BJ (cell line): ENCODE measurements around the gene SYNE2. TPM values are rescaled to one million over a fixed set of nuclear protein-coding genes. Genes with fewer than 3 reads are reported as not detected.

Experiments used
- CTCF ChIA-PET: fragments of 350-600 bp; formaldehyde crosslinking; extraction: SDS; loops from one replicate; lab custom pipeline; 2021; ENCODE audit warnings: antibody characterized with exemption, inconsistent platforms; lab: Yijun Ruan, JAX
- POLR2A ChIA-PET: fragments of 300-600 bp; sonication (Branson Sonifier 250); formaldehyde crosslinking; extraction: SDS; loops from one replicate; lab custom pipeline; 2021; ENCODE audit warnings: antibody characterized with exemption; lab: Charles Lee
- DNase-seq: peaks from one replicate; pipeline ENCODE4 v3.0.0-alpha.2; 2011; ENCODE audit warnings: low read depth
- H3K27me3 ChIP-seq: 2 replicates; pipeline ENCODE4 v1.6.0; 2011; ENCODE audit warnings: low read length; ENCODE audit not compliant: control insufficient read depth, insufficient read depth
- H3K36me3 ChIP-seq: 2 replicates; pipeline ENCODE4 v1.5.1; 2011; ENCODE audit warnings: low read length; ENCODE audit not compliant: control insufficient read depth, insufficient read depth
- H3K4me3 ChIP-seq: 2 replicates; pipeline ENCODE4 v1.5.1; 2011; ENCODE audit warnings: low read depth, mild to moderate bottlenecking, control low read depth, low read length
- CTCF ChIP-seq: IDR thresholded peaks from 2 replicates; pipeline ENCODE4 v1.5.1; 2011; ENCODE audit warnings: low read depth, mild to moderate bottlenecking, control low read depth, inconsistent platforms, low read length, moderate library complexity; ENCODE audit not compliant: insufficient read depth
- polyA plus RNA-seq: library from polyadenylated mRNA; depleted of rRNA; stranded (reverse); fragments of >200 nt; gene quantifications from 2 replicates; pipeline ENCODE4 v1.2.3, GENCODE V29; 2011

Gene SYNE2
- polyA plus RNA-seq, 1 experiment = 5.2 TPM

DNA sequence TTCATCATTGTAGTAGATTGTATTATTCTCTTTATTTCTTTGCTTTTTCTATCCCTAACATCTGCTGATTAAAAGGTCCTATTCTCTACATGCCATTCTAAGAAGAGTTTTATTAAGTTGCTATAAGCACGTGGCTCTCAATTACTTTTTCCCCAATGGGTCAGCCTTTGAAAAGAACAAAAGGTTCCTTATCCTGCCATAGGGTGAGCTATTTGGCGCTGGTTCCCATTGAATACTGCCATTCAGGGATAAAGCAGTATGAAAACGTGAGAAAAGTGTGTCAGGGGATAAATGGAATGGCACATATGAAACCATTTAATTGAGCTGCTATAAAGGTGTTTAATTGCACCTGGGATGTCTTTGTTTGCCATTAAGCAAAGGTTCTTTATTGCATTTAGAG, 80.9 kb downstream of the SYNE2 start:
- CTCF ChIA-PET = interaction anchor here (0.7 to 2.1 kb wide), 2 partner anchors 22 to 52 kb away, joined by 3 to 5 read pairs; no protein-coding TSS in a partner anchor
- Histone ChIP-seq H3K36me3 (no peaks in the 10 kb centered on the region), H3K4me3 (no peak overlapping the region), H3K27me3 (no peaks in the 10 kb centered on the region)
- no peak for TF ChIP-seq CTCF
- no peak for DNase-seq
- POLR2A ChIA-PET = no interaction called here

DNA sequence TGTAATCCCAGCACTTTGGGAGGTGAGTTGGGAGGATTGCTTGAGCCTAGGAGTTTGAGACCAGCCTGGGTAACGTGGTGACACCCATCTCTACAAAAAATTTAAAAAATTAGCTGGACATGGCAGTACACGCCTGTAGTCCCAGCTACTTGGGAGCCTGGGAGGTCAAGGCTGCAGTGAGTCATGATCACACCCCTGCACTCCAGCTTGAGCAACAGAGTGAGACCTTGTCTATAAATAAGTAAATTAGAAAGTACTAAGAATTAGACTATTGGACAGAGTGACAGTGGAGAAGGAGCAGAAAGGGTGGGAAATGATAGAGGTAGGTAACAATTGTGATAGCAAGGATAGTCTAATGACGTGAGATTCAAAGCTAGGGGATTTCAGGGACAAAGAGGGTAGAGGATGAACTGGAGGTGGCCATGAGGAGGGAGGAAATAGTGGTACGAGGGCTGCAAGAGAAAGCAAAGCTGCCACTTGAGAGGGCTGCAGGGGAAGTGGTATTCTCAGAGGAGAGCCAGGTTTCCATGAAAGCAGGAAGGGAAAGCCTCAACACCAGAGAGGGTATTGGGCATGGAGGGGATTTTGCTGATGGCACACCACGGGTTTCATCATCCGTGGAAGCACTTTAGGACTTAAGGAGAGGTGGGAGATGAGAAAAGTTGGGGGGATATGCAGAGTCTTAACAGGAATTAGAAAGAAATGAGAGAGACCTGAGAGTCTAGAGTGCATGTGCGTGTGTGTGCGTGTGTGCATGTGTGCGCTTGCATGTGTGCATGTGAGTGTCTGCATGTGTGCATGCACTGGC, 85.6 kb downstream of the SYNE2 start:
- no peak for DNase-seq

GRCh38 chr14:63939006-63939270, 86.1 kb downstream of the SYNE2 start:
- ChIA-PET POLR2A (no interaction called here), CTCF (no interaction called here)
- no peak for TF ChIP-seq CTCF
- H3K4me3 ChIP-seq = no peak overlapping the region
- H3K27me3 ChIP-seq = no peaks in the 10 kb centered on the region
- DNase-seq = no peak
- no peaks in the 10 kb centered on the region for H3K36me3 ChIP-seq

More for the DNA sequence above, 85.6 kb downstream of the SYNE2 start:
- H3K4me3 ChIP-seq = no peak overlapping the region
- H3K36me3 ChIP-seq = no peaks in the 10 kb centered on the region
- CTCF ChIA-PET = no interaction called here
- no peaks in the 10 kb centered on the region for H3K27me3 ChIP-seq
- POLR2A ChIA-PET = no interaction called here
- TF ChIP-seq CTCF = no peak

- no peaks in the 10 kb centered on the region for H3K27me3 ChIP-seq
- ChIA-PET POLR2A (no interaction called here), CTCF (interaction anchor here (1.4 kb wide), 1 partner anchor 363 kb away, joined by 3 read pairs; no protein-coding TSS in a partner anchor)
- TF ChIP-seq CTCF = no peak
- H3K4me3 ChIP-seq = no peak overlapping the region
- H3K36me3 ChIP-seq = no peaks in the 10 kb centered on the region
- no peak for DNase-seq
Observed at GRCh38 chr14:63940387-63940786, 87.6 kb downstream of the SYNE2 start.

DNA sequence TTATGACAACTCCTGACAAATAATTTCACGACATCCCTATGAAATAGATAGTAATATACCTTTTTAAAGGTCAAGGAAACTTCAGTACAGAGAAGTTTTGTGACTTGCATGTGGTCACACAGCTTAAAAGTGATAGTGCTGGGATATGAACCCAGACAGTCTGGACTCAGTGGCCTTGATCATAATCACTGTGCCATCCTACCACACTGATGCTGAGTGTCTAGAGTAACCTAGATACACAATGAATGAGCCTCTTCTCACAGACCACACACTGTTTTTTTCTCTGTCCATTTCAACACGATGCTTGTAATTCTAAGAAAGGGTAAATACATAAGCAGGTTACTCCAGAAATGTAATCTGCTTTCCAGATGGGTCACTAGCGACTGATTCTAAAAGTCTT, 88.2 kb downstream of the SYNE2 start:
- DNase-seq = no peak
- ChIA-PET POLR2A (no interaction called here), CTCF (interaction anchor here (1.4 kb wide), 1 partner anchor 362 kb away, joined by 3 read pairs; no protein-coding TSS in a partner anchor)
- H3K27me3 ChIP-seq = no peaks in the 10 kb centered on the region
- no peak for TF ChIP-seq CTCF
- no peaks in the 10 kb centered on the region for H3K36me3 ChIP-seq
- no peak overlapping the region for H3K4me3 ChIP-seq
